Hematopoietic multipotent progenitor cell (in vitro differentiated cells): ENCODE results near the gene NLRC5. TPM values are rescaled to one million over a fixed set of nuclear protein-coding genes. Genes with fewer than 3 reads are reported as not detected.
"Not testable (repeated sequence)": the region's sequence is repeated elsewhere in the genome, so short reads cannot be mapped to it uniquely, and the experiment has no call there.

Source experiments
- DNase-seq, 3 donors: peaks; one replicate each; pipeline ENCODE4 v3.0.0-alpha.2; 2011 to 2015; ENCODE audit warnings: low read depth in 2 of 3, low spot score in 2 of 3
- total RNA-seq: library from RNA; depleted of rRNA; stranded (reverse); fragments of >200 nt; gene quantifications from one replicate; pipeline ENCODE4 v1.2.3, GENCODE V29; 2012

The NLRC5 gene
- total RNA-seq, 1 donor, result 78.1 TPM

DNA sequence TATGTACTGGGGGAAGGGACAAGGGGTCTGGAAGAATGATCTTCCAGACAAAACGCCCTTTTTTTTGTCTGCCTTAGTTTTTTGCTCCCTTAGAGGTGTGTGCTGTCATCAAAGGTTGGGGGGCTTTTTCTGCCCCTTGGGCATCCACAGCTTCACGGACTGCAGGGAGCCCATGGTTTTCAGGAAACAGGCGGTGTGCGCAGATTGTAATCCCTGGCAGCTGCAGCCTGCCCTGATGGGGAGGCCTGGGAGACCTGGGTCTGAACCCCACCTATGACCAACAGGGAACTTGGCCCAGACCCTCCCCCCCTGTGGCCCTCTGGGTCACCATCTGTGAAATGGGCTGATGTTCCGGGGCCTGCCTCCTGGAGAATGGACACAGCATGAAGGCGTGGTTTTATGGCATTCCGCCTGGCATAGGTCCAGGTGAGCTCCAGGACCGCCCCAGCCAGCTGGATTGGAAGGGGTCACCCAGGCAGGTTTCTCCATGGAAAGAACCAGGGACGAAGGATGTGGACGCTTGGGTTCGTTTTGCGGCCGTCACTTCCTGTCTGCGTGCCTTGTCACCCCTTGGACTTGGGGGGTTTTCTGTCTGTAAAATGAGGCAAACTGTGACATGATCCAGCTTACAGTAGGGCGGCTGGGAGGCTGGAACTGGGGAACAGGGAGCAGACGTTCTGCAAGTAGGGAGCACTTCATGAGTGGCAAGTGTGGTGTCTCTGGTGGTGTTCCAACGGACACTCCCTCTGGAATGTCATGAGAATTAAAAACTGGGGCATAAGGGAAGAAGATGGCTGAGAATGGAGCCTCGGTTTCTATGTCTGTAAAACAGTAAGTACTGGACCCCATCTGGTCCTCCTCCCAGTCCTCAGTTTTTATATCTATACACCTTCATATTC lies 104.6 kb downstream of the NLRC5 start:
- DNase-seq, result peak in 1 of 3 donors; percentile 40

DNA sequence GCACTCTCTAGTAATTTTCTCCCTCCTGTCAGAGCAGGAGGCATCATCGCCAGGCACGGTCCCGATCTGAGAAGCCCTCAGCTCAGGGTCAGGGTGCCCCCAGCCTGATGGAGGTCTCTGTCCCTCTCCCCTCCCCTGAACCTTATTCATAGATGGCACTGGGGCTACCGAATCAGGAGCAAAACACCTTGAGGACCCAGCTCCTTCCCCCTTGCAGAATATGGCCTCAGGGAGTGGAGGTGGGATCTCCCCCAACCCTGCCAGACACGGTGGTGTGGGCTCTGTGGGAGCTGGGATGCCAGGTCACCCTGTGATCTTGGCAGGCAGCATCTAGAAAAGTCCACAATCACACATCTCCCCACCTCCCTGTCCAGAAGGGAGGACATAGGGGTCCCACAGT lies 105.6 kb downstream of the NLRC5 start:
- DNase-seq, result no peak

DNA sequence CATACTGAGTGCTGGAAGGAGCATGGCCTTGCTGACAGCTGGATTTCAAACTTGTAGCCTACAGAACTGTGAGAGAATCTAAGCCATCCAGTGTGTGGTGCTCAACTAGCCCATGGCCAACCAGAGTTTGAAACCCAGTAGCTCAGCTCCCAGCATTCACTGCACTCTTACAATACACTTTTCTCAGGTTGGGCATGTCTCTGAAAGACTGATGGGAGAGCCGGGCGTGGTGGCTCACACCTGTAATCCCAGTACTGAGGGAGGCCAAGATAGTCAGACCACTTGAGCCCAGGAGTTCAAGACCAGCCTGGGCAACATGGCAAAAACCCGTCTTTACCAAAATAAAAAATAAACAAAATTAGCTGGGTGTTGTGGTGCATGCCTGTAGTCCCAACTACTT lies 106.8 kb downstream of the NLRC5 start:
- no peak for DNase-seq

DNA sequence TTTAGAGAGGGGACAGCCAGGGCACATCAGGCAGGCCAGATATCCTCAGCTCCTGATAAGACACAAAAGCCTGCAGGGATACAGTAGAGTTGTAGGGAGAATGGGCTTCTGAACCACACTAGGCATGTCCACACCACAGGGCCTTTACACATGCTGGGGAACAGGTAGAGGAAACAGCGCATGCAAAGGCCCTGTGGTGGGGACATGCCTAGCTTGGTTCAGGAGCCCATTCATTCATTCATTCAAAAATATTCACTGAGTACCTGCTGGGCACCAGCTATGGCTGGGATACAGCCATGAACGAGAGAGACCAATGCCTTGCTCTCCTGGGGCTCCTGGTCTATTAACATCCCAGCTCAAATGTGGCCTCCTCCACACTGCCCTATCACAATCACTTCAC lies 107.4 kb downstream of the NLRC5 start:
- no peak for DNase-seq

DNA sequence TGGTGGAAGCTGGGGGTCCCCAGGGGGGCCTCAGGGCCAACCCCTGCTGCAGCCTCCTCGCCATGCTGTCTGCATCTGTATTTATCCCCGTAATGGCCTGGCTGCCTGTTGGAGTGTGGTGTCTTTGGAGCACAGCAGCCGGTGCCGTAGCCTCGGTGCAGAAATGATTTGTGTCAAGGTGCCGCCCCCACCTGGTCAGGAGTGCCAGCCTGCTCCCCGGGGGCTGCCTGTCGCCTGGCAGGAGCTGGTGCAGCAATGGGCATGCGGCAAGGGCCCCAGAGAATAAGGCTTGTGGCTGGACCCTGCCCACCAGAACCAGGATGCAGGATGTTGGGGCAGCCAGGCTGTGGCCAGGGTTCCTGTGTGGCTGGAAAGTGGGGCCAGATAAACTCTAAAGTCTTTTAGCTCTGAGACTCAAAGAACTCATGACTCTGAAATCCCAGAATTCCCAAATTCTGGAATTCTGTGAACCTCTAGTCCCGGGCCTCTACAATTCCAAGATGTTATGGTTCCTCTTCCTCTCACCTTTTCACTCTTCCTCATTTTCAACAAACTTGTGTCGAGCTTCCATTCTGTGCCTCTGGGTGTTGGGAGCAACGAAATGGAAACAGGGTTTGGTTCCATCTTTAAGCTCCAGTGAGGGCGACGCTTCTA lies 109.0 kb downstream of the NLRC5 start:
- no peak for DNase-seq

DNA sequence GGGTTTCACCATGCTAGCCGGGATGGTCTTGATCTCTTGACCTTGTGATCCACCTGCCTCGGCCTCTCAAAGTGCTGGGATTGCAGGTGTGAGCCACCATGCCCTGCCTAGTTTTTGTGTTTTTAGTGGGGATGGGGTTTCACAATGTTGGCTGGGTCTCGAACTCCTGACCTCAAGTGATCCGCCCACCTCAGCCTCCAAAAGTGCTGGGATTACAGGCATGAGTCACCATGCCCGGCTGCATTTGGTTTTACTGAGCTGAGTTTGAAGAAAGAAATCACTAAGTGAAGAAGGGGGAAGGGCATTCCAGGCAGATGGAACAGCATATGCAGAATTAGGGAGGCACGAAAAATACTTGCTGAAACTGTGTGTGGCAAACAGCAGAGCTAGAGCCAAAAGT lies 110.6 kb downstream of the NLRC5 start:
- not testable (repeated sequence) for DNase-seq

DNA sequence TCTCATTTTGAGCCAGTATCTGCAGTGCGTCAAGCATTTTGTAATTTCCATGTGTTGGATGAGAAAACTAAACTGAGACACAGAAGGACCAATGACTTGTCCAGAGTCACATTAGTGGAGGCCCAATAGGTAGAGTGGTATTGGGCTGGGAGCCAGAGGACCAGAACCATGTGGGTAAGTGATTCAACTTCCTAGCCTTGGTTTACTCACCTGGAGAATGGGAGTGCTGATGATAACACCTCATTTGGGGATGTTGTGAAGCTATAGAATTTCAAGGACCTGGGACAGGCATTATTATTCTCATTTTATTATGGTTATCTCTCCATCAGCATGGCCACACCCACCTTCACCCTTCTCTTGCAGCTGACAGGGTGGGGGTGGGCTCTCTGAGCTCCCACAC lies 111.1 kb downstream of the NLRC5 start:
- no peak for DNase-seq

DNA sequence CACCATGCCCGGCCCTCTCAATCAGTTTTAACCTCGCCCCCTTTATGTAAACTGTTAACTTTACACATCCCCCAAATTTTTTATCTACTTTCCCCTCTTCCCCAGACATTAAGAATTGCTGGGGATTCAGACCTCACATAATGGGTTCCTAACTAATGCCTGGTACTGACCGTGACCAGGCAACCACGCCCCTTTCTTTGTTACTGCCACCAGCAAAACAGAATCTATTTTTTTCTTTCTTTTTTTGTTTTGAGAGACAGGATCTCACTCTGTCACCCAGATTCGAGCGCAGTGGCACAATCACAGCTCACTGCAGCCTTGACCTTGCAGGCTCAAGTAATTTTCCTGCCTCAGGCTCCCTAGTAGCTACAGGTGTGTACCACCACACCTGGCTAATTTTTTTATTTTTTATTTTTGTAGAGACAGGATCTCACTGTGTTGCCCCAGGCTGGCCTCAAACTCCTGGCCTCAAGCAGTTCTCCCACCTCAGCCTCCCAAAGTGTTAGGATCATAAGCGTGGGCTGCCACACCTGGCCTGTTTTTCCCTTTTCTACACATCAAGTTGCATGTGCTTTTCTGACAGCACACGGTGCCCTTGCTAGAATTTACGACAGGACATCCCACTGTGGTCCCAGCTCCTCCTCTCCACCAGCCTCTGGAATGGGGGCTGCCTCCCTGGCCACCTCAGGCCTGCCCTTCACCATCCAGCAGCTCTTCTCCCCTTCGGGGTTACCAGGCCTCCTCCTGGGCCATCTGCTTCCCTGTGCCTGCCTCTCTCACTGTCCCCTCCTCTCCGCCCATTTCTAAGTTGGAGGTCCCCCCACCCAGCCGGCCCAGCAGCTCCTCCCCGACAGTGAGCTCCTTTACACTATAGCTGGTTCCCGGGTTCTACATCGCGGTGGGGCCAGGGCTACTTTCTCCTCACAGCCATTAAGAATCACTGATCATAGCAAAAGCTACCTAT lies 113.8 kb downstream of the NLRC5 start:
- no peak for DNase-seq

DNA sequence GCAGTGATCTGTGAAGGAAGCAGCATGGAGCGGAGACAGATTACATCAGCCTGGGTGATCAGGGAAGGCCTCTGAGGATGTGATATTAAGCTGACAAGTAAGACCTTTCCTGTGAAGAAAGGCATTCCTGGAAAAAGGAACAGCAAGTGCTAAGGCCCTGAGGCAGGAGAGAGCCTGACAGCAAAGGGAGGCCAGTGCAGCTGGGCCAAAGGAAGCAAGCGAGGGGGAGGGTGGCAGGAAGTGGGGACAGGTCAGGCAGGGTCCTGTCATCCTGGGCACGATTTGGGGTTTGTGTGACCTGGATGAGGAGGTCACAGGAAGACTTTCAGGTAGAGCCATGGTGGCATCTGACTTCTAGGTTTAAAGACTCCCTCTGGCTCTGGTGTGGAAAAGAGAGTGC lies 115.3 kb downstream of the NLRC5 start:
- DNase-seq, result no peak

DNA sequence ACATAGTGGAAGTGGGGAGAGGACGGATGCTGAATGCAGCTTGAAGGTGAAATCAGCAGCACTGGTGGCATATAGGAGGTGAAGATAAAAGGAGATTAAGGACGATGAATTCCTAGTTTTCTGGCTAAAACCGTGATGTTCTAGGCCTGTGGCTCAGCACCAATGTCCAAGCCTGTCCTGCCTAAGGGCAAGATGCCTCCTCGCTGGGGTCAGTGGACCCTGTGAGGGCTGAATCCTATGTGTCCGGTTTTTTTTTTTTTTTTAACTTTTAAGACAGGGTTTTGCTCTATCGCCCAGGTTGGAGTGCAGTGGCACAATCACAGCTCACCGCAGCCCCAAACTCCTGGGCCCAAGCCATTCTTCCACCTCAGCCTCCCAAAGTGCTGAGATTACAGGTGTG lies 115.8 kb downstream of the NLRC5 start:
- no peak for DNase-seq

DNA sequence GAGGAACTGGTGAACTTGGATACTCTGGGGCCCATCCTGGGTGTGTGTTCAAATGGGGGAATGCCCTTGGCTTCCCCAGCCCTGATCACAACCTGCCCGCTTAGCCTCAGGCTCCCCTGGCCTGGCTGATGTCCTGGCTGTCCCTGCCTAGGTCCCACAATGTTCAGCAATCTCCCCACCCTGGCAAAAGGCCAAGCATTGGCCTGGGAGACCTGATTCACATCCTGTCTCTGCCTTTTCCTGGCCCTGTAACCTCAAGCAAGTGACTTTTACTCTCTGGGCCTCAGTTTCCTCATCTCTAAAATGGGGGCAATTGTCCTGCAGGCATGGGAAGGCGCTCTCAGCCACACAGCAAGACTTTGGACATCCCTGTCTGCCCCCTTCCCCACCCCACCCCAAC lies 117.4 kb downstream of the NLRC5 start:
- no peak for DNase-seq

DNA sequence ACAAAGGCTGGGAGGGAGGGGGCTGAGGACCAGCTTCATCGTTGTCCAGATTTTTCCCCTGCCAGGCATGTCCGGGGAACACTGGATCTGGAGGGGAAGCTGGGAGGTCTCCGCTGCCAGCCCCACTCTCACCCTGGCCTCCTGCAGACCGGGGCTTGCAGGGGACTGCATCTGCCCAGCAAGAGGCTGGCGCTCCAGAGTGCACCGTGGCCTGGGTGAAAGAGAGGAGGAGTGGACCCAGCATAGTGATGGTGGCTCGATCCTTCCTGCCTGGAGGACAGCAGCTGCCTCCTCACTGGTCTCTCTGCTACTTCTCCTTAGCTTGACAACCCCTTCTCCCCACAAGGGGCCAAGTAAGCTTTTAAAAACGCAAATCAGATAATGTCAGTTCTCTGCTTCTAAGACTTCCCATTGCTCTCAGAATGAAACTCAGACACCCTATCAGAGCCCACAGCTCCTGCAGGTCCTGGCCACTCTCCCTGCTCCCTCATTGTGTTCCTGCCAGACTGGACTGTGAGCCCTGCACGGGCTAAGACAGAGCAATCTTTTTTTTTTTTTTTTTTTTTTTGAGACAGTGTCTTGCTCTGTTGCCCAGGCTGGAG lies 118.1 kb downstream of the NLRC5 start:
- no peak for DNase-seq

DNA sequence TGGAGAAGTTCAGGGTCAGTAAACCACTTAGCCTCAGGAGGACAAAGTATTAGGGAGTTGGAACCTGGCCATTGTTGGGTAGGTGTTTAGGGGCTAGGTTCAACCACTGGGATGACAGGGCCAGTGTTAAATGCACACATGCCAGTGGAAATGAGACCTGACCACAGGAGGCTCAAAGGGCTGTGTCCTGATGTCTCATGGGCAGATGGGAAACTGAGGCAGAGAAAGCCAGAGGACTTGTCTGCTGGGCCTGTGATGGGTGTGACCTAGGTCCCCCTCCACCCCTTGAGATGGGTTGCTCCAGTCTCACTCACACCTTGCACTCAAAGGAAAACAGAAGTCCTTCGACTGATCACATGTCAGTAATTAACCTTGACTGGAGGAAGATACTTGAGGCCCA lies 119.1 kb downstream of the NLRC5 start:
- DNase-seq, result no peak

DNA sequence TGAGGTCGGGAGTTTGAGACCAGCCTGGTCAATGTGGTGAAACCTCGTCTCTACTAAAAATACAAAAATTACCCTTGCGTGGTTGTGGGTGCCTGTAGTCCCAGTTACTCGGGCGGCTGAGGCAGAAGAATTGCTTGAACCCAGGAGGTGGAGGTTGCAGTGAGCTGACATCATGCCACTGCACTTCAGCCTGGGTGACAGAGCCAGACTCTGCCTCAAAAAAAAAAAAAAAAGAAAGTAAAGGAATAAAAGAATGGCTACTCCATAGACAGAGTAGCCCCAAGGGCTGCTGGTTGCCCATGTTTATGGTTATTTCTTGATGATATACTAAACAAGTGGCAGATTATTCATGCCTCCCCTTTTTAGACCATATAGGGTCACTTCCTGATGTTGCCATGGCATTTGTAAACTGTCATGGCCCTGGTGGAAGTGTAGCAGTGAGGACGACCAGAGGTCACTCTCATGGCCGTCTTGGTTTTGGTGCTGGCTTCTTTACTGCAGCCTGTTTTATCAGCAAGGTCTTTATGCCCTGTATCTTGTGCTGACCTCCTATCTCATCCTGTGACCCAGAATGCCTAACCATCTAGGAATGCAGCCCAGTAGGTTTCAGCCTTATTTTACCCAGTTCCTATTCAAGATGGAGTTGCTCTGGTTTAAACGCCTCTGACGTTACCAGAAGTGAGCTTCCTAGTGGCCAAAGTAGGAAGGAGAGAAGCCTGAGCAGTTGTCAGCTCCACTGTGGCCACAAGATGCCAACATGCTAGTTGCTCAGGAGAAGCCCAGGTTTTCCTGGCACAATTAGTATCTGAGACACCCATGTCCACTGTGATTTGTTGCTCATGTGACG lies 120.1 kb downstream of the NLRC5 start:
- DNase-seq, result not testable (repeated sequence)

DNA sequence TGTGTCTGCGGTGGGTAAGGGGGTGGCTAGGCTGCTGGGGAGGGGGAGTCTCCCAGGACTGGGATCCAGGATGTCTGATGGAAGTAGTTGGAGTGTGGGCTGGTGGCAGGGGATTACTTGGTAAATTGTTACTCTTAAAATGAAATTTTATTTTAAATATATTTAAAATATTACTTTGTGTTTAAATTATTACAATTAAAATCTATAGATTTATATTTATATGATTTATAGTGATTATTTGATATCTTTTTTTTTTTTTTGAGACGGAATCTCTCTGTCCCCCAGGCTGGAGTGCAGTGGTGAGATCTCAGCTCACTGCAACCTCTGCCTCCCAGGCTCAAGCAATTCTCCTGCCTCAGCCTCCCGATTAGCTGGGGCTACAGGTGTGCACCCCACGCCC lies 121.6 kb downstream of the NLRC5 start:
- no peak for DNase-seq

DNA sequence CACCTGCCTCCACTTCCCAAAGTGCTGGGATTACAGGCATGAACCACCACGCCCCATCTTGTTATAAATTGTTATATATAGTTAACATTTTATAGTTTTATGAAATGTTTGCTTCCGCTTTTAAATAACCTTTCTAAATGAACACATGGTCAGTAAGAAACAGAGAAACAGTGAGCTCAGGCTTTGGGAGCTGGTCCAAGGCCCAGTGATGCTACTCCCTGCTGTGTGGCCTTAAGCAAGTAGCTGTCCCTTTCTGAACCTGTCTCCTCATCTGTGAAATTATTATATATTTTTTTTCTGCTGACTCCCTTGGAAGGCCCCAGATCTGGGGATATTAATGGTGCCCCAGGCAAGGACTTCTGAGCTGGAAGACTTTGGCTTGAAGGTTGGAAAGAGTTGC lies 122.1 kb downstream of the NLRC5 start:
- no peak for DNase-seq

DNA sequence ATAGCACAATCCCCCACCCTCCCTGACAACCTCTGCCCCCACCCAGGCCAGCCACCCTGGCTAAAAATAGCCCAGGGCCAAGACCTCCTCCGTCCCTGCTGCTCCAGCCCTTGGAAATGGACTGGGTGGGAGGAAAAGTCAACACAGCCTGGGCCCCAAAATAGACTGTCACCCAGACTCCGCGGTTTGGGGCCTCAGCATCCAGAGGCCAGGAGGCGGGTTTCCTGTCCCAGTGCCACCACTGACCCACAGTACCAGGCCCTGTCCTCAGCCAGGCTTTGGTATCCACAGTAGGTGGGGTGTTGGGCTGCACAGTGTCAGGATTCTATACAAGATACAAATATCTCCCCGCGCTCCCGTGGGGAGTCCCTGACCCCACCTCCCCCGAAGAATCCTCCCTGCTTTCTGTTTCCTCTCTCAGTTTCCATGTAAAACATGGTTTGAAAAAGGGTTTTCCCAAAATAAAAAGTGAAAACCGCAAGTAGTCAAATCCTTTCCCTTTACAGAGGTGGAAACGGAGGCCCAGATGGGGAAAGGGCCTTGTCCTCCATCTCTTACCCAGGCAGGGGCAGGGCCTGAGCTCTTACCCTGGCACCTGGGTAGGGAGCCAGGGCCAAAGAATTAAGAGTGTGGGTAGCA lies 123.2 kb downstream of the NLRC5 start:
- no peak for DNase-seq

DNA sequence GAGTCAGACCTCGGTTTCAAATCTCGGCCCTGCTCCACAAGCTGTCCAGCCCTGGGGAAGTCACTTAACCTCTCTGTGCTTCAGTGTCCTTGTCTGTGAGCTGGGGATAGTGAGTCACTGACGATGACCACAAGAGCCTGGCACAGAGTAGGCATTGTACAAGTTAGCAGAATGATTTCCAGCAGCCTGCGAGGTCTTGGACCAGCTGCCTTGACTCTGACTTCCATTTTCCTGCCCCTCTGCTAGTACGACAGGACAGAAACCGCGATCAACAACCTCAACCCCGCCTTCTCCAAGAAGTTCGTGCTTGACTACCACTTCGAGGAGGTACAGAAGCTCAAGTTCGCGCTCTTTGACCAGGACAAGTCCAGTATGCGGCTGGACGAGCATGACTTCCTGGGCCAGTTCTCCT lies 123.7 kb downstream of the NLRC5 start:
- no peak for DNase-seq

DNA sequence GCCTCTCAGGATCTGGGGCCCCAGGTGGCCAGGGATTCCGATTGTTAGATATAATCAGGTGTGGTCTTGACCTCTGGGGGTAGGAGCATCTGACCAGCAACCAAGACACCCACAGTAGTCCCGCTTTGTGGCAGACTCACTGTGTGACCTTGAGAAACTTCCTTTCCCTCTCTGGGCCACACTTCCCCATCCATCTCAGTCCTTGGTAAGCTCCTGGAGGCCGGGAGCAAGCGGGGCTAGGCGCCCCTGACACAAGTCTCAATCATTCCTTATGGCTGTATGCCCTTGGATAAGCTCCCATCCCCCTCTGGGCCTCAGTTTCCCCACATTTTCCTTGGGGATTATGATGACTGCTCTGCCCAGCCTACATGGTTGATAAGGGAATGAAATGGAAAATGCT lies 124.3 kb downstream of the NLRC5 start:
- DNase-seq, result no peak
